NCI-H2029 (cell line): ENCODE results near the gene PTGDS.

ENCODE experiments used
- DNase-seq: peaks from one replicate; lab custom pipeline; 2025; lab: John Stamatoyannopoulos, UW

Gene PTGDS

DNA sequence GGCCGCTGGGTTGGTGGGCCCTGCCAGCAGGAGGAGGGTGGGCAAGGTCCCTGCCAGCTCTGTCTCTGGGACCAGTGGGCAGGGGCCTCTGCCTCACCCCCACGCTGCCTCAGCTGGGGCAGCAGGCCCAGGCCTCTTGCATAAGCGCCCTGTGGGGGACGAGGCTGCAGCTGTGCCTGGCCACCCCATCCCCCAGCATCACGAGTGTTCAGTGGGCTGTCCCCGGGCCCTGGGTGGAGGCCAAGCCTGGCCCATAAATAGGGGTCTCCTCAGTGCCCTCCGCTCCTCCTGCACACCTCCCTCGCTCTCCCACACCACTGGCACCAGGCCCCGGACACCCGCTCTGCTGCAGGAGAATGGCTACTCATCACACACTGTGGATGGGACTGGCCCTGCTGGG, at the start of gene PTGDS:
TSS of gene PTGDS (plus strand) at position 282 of the 400 bp plus-strand sequence. CDS start at position 357, 75 bp downstream.
- no peak for DNase-seq

DNA sequence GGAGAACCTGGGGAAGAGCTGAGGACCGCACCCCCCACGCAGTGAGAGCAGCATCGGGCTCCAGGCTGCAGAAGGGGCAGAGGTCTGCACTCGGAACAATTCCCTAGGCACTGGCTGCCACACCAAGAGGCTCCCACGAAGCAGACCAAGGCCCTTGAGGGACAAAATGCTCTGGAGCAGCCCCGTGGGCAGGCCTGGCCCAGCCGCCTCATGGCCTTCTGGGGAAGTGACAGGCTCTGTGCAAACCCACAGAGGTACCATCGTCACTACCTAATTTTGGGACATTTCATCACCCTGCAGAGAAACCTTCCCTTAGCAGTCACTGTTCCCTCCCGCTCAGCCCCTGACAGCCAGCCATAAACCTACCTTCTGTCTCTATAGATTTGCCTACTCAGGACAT, 48.7 kb upstream of the PTGDS start:
- DNase-seq: no peak

DNA sequence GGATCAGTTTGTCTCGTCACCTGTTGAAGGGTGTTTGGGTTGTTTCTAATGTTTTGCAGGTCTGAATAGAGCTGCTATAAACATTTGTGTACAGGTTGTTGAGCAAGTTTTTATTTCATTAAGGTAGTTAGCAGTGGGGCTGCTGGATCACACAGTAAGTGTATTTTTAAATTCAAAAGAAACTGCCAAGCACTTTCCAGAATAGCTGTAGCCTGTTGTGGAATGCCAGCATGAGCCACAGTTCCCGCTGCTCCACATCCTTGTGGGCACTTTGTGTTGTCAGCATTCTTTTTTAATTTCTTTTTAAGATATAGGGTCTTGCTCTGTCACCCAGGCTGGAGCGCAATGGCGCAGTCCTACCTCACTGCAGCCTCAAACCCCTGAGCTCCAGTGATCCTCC, 47.3 kb upstream of the PTGDS start:
- no peak for DNase-seq

- no peak for DNase-seq
Observed at GRCh38 chr9:136931611-136932130, 45.6 kb upstream of the PTGDS start.

- no peak for DNase-seq
Observed at GRCh38 chr9:136934277-136934676, 43.0 kb upstream of the PTGDS start.

DNA sequence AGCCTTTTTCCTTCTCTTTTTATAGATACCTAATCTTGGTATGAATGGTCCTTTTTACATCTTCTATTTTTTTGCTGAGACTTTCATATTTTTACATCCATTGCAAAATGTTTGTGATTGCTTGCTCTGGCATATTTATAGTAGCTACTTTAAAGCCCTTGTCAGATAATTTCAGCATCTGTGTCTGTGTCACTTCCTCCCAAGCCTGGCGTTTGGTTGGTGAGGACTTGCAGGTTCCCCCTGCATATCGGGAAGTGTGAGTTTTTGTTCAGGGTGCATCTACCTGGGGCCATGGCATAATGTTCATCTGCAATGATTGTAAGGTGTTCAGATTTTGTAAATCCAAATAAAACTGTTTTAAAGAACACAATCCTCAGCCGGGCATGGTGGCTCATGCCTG, 41.7 kb upstream of the PTGDS start:
- no peak for DNase-seq

- no peak for DNase-seq
Observed at GRCh38 chr9:136936645-136937170, 40.6 kb upstream of the PTGDS start.

GRCh38 chr9:136937186-136938001, 39.9 kb upstream of the PTGDS start:
- DNase-seq: no peak

GRCh38 chr9:136939431-136939995, 37.8 kb upstream of the PTGDS start:
- no peak for DNase-seq

DNA sequence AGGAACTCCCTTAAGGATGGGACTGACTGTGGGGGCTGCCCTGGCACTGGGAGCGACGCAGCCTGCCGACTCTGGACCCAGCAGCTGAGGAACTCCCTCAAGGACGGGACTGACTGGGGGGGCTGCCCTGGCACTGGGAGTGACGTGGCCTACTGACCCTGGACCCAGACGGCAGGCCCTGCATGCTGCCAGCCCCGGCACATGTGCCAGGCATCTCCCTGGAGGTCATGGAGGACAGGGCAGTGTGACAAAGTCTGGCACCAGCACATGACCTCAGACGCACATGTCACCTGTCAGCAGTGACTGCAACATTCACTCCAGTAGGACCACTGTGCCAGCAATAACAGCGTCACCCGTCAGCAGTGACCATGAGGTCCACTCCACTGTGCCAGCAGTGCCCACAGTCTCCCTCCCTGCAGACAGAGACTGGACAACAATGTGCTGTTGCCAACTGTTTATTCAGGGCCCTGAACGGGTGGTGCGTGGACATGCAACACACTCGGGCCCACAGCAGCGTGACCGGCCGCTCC, 37.2 kb upstream of the PTGDS start:
- no peak for DNase-seq

GRCh38 chr9:136940526-136941230, 36.6 kb upstream of the PTGDS start:
- DNase-seq: no peak

GRCh38 chr9:136941231-136942111, 35.8 kb upstream of the PTGDS start:
- no peak for DNase-seq

- no peak for DNase-seq
Observed at GRCh38 chr9:136942112-136942880, 35.0 kb upstream of the PTGDS start.

- no peak for DNase-seq
Observed at GRCh38 chr9:136942881-136943230, 34.4 kb upstream of the PTGDS start.

DNA sequence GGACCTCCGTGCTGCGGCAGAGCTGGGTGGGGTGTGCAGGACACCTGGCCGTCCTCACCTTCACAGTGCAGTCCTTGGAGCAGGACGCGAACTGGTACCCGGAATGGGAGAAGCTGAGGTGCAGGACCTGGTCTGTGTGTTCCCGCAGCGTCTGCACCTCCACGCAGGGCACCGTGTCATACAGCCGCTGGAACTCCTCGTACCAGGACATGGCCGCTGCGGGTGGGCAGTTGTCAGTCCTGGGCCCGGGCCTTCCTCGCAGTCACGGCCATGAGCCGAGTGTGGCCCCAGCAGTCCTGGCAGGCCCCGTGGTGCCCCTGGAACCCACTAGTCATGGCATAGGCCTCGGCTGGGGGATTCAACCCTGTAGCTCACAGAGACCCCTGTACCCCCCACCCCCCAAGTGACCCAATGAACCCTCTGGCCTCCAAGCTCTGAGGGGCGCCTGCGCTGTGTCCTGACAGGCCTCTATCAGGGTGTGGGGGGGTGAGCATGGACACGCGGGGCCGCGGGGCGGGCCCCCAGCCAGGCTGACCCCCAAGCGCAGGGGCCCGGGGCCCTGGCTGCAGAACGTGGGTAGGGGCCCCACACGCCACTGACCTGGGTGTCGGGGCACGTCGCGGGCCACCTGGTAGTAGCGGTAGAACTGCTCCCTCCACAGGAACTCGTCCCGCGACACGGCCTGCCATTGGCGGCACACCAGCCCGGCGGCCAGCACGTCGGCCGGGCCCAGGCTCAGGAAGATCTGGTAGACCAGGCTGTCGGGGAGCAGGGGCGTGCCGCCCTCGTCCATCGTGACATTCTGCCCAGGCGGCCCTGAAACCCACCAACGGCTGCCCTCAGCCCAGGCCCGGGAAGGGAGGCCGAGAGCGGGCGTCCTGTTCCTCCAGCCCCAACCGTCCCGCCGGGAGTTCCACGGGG, 33.8 kb upstream of the PTGDS start:
- DNase-seq: peak; percentile 32

- DNase-seq: no peak
Observed at GRCh38 chr9:136944212-136944518, 33.1 kb upstream of the PTGDS start.

- DNase-seq: peak; percentile 95
Observed at GRCh38 chr9:136944519-136945332, 32.6 kb upstream of the PTGDS start, which contains the start of the genes C8G and FBXW5. Gene C8G (plus strand): TSS chr9:136945243. CDS start chr9:136945321, 78 bp downstream. Gene FBXW5 (minus strand): TSS chr9:136944738. CDS start chr9:136944083, 655 bp downstream.
